Spleen (tissue), 7 donors: Measurements from ENCODE around the gene CCDC141.

Experiments used
- CTCF ChIP-seq, 11 experiments: fragments of 200-600 bp in 7 of 11; fragments of 450-650 bp in 4 of 11; sonication (generic) in 4 of 11; IDR thresholded peaks in 8 of 11; conservative IDR thresholded peaks in 3 of 11; 1 replicate in 7 of 11; 2 replicates in 4 of 11; pipeline versions ENCODE4 v1.4.0 to v1.8.0; 2016 to 2021; ENCODE audit warnings: antibody characterized with exemption in 11 of 11, inconsistent platforms in 4 of 11, mild to moderate bottlenecking in 1 of 11
- POLR2A ChIP-seq, 3 donors: fragments of 450-650 bp; IDR thresholded peaks; one replicate each; pipeline ENCODE4 v1.5.1; 2017; ENCODE audit warnings: antibody characterized with exemption in 3 of 3, mild to moderate bottlenecking in 1 of 3
- POLR2AphosphoS5 ChIP-seq, 3 donors: sonication (generic); formaldehyde crosslinking; IDR thresholded peaks; one replicate each; pipeline ENCODE4 v1.5.1; 2017; ENCODE audit warnings: antibody characterized with exemption in 3 of 3
- donor health status: DM: no; HTN: no; CAD: no; lungs with moderate emphysema.
- donor health status: DM: no; HTN: no; CAD: no.
- donor health status: DM: no; HTN: no; CAD: no.

- TF ChIP-seq CTCF (IDR thresholded peaks at IDR 0.05 in 8 of 11, conservative IDR thresholded peaks at IDR 0.05 in 3 of 11) (no peak), POLR2A (IDR thresholded peaks at IDR 0.05) (no peak), POLR2AphosphoS5 (IDR thresholded peaks at IDR 0.05) (no peak)
Observed at GRCh38 chr2:178855151-178855550, 194.8 kb downstream of the CCDC141 start.
